ENCODE measurements around the gene PSMD11.

- TF ChIP-seq, protein P1, sequence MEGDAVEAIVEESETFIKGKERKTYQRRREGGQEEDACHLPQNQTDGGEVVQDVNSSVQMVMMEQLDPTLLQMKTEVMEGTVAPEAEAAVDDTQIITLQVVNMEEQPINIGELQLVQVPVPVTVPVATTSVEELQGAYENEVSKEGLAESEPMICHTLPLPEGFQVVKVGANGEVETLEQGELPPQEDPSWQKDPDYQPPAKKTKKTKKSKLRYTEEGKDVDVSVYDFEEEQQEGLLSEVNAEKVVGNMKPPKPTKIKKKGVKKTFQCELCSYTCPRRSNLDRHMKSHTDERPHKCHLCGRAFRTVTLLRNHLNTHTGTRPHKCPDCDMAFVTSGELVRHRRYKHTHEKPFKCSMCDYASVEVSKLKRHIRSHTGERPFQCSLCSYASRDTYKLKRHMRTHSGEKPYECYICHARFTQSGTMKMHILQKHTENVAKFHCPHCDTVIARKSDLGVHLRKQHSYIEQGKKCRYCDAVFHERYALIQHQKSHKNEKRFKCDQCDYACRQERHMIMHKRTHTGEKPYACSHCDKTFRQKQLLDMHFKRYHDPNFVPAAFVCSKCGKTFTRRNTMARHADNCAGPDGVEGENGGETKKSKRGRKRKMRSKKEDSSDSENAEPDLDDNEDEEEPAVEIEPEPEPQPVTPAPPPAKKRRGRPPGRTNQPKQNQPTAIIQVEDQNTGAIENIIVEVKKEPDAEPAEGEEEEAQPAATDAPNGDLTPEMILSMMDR (IDR thresholded peaks at IDR 0.05; ENCODE audit: insufficient read depth, low read depth, low read length) = no peak
- TF ChIP-seq EZH2 (IDR thresholded peaks at IDR 0.05; ENCODE audit: insufficient read depth, low read length) = no peak
Measured at GRCh38 chr17:32484628-32485027, 40.3 kb downstream of the PSMD11 start.
